IPS DF 4.7 (cell line): ENCODE results near the gene JPT1.
A peak's percentile ranks its signal among the peaks of the same experiment; 100 is the strongest.
"Not testable (repeated sequence)": the region's sequence is repeated elsewhere in the genome, so short reads cannot be mapped to it uniquely, and the experiment has no call there.

Experiments used
- DNase-seq: peaks from one replicate; pipeline ENCODE4 v3.0.0-alpha.2; 2013; ENCODE audit warnings: low spot score; ENCODE audit errors: extremely low read depth

The JPT1 gene, protein sequence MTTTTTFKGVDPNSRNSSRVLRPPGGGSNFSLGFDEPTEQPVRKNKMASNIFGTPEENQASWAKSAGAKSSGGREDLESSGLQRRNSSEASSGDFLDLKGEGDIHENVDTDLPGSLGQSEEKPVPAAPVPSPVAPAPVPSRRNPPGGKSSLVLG

DNA sequence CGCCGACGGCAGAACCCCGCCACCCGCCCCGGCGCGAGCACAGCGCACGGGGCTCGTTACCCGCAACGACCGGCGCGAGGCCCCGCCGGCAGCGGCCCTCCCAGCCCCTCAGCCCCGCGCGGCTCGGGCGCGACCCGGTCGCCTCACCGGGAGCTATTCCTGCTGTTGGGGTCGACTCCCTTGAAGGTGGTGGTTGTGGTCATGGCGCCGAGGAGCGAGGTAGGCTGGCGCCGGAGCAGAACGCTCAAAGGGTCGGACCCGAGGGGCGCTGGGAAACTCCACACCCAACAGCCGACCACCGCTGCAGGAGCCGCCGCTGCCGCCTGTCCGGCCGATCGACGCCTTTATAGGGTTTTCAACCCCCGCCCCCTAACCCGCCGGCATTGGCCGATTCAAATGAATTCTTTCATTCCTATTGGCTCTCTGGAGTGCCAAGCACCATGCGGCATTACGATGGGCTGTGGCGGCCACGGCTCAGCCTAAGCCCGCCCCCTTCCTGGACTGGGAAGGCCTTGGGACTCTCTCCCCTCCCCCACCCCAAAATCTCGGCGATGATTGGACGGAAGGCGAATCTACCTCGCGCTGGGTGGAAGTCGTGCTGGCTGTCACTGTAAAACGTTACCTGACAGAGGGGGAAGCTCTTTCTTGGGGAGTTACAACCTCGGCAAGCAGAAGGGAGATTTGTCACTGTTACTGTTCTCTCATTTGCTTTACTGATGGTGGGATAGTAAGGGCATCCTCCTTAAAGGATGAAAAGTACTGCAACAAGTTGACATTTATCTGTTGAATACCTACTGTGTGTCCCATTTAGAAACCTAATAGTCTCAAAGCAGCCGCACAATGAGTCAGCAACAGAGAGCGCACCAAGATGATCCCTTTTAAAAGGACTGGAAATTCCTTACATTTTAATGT is at the start of gene JPT1:
JPT1 (minus strand) TSS at position 318 of the 912 bp plus-strand sequence; CDS start at position 203, 115 bp downstream.
- DNase-seq = peak; percentile 95

DNA sequence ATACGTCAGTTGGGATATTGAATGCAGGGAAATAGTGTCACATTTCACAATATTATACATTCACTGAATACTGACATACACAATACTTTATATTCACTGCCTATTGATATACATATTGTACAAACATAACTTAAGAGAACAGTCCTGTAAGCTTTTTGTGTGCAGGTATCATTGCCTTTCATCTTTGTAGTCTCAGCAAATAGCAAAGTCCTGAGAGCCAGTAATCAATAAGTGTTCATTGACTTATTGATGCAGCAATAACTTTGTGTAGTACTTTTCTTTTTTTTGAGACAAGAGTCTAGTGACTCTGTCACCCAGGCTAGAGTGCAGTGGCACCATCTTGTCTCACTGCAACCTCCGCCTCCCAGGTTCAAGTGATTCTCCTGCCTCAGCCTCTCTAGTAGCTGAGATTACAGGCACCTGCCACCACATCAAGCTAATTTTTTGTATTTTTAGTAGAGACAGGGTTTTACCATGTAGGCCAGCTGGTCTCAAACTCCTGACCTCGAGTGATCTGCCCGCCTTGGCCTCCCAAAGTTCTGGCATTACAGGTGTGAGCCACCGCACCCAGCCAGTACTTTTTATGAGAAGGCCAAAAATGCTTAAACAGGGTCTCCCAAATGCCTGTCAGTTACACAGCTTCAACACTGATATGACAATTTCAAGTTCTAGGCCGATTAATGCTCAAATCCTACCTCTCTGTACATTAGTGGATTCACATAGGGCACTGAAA is 45.7 kb upstream of the JPT1 start:
- no peak for DNase-seq

DNA sequence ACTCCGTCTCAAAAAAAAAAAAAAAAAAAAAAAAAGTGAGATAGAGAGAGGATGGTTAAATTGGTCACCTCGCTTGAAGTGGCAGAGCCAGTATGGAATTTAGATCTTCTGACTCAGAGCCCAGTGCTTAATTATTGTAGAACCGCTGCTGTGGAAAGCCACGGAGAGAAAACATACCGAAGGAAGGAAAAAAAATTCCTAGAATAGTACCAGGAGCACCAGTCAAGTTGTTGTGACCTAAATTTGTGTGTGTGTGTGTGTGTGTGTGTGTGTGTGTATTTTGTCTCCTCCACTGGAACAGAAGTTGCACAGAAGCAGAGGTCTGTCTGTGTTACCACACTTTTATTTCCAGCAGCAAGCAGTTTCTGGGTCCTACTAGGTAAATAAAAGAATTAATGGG is 40.6 kb upstream of the JPT1 start:
- no peak for DNase-seq

DNA sequence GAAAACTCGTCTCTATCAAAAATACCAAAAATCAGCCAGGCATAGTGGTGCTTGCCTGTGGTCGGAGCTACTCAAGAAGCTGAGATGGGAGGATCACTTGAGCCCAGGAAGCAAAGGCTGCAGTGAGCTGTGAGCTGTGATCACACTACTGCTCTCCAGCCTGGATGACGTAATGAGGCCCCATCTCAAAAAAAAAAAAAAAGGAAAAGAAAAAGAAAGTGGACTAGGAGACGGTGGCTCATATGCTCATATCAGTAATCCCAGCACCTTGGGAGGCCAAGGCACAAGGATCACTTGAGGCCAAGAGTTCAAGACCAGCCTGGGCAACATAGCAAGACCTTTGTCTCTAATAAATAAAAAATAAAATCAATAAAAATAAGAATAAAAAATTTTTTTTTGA is 37.3 kb upstream of the JPT1 start:
- DNase-seq = no peak

DNA sequence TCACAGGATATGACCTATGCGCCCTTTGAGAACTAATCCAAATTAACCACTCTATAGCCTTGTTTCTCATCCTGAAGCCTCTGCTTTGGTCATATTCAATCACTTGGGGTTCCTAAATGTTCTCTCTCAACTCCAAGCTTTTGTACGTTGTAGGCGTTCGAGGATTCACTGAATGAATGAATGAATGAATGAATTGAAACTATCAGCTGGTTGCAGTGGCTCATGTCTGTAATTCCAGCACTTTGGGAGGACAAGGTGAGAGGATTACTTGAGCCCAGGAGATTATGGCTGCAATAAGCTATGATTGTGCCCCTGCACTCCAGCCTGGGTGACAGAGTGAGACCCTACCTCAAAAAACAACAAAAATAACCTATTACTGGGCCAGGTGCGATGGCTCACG is 34.3 kb upstream of the JPT1 start:
- DNase-seq = no peak

DNA sequence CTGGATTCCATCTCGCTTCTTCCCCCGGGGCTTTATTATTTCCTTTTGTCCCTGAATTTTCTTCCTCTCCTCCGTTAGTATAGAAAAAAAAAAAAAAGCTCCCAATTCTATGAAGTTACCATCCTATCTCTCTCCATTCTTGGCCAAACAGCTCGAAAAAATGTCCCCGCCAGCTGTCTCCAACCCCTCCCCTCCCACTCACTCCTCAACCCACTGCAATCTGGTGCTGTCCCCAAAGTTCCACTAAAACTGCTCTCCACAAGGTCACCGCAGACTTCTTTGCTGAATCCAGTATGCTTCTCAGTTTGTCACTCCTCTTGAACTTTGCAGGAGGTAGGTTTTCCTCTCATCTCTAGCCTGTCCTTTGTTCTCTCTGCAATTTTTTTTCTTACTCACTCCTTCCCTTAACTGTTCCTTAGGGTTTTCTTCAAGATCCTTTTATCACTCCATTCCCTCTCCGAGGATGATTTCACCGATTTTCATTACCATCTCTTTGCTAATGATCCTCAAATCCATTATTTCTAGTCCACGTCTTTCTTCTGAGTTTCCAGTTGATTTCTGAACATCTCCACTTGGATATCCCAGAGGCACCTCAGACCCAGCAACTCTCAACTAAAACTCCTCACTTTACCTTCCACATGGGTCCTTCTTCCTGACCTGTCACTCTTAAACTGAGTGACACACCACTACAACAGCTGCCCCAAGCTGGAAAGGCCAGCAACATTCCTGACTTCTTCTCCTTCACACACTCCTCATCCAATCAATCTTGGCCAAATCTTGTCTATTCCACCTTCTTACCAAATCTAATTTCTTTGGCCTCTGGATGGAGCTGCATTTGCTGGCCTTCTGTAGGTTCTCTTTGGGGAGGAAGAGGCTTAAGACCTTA is 29.9 kb upstream of the JPT1 start:
- no peak for DNase-seq

DNA sequence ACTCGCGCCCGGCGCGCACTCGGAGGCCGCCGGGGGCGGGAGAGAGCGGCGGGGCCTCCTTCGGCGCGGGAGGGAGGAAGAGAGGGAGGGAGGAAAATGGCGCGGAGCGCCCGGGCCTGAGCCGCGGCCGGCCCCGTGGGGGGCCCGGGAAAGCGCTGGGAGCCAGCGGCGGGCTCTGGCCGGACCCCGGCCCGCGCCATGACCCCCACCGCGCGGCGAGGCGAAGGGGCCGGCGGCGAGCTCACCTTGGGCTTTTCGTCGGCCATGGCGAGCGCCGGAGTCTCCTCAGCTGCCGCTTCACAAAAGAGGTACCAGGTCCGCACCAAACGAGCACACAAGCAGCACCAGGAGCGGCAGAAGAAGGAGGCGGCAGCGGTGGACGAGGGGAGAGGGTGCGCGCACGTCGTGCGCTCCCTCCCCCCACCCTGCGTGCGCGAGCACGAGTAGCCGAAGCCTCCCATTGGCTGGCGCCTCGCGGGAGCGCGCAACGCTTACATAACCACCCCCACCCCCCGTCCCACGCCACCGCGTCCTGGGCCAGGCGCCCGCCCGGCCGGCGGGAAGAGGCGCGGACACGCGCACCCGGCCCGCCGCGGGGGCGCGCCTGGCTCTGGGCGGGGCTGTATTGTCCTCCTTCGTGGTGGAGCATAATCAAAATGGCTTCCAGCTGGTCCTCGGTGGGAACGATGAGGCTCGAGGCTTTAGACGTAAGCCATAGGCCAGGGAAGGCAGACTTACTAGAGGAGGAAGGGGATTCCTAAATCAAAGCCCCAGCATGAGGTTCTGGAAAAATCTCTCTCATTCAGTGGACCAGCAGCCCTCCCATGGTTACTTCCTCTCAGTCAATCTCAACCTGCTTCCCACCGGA is 28.5 kb upstream of the JPT1 start, which contains the start of gene SUMO2:
SUMO2 (minus strand) TSS at position 391 of the 868 bp plus-strand sequence; CDS start at position 266, 125 bp downstream.
- DNase-seq = no peak

DNA sequence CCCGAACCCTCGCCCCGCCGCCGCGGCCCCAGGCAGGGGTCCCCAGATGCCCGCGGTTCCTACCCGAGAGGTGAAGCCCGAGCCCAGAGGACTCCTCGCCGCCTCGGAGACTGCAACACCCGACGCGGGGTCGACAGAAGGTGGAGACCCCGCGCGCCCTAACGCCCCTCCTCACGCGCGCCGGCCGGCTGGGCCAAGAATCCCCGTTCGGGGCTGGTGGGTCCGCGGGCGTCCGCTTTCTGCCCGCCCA is 27.9 kb upstream of the JPT1 start:
- DNase-seq = no peak

DNA sequence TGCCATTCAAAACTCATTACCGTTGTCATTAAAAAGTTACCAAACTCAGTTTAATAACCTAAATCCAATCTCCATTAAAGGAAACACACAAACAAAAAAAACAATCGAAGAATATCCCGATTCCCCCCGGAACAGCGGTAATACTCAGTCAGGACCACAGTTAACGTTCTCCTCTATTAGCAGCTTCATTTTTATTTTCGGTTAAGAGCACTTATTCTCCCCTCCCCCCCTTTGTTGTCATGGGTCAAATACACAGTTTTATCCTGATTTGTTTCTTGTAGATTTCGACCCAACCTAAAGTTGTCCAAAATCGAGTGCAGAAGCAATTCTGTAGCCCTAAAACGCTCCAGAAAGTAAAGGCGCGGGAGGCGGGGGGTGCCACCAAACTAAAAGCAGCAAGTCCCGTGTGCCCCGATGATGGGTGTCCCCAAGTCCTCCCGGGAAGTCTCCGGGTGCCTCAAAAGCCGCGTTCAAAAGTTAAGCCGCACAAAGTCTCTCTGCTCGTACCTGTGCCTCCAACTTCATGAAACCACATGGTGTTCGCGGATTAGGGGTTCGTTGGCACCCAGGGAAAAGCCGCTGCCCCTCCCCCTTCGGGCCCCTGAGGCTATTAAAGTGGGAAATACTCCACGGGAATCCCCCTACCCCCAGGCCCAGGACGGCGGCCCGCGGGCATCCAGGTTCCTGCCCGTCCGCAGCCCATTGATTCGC is 27.5 kb upstream of the JPT1 start:
- no peak for DNase-seq

DNA sequence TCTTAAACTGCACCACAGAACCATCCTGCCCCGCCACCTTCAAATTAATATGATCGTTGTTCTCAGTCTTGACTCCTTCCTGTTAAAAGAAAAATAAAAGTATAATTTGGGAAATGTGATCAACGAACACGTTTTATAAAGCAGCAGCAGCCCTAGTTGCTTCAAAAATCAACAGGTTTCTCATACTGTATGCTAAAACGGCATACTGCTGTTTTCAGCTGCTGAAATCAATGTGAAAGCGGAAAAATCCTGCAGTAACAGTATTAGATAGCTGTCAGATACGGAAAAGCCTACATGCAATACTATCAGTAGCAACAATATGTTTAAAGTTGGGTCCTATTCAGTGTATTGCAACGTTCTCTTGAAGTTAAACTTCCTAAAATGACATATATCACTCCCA is 26.8 kb upstream of the JPT1 start:
- no peak for DNase-seq

DNA sequence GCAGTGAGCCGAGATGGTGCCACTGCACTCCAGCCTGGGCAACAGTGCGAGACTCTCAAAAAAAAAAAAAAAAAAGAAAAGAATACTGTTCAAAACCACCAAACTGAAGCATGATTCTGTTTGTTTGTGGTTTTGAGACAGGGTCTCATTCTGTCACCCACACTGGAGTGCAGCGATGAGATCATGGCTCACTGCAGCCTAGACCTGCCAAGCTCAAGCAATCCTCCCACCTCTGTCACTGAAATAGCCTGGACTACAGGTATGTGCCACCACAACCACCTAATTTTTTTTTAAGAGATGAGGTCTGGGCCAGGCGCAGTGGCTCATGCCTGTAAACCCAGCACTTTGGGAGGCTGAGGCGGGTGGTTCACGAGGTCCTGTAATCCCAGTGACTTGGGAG is 24.1 kb upstream of the JPT1 start:
- DNase-seq = no peak

DNA sequence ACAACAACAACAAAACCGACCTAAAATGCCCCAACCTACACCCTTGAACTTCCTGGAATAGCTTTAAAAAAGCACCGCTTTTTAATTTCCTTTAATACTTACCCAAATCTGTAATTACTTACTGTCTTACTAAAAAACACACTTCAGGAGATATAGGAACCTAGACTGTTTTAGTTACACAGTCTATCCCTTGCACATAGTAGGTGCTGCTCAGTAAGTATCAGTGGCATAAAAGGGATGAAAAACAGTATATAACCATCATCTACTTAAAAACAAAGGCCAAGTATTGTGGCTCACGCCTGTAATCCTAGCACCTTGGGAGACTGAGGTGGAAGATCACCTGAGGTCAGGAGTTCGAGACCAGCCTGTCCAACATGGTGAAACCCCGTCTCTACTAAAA is 22.3 kb upstream of the JPT1 start:
- no peak for DNase-seq

DNA sequence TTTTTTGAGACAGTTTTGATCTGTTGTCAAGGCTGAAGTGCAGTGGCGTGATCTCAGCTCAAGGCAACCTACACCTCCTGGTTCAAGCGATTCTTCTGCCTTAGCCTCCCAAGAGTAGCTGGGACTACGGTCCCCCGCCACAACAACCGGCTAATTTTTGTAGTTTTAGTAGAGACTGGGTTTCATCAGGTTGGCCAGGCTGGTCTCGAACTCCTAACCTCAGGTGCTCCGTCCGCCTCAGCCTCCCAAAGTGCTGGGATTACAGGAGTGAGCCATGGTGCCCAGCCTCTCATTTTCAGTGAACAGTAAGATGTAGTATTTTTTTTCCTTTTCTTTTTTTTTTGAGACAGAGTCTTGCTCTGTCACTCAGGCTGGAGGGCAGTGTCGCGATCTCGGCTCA is 20.7 kb upstream of the JPT1 start:
- no peak for DNase-seq

DNA sequence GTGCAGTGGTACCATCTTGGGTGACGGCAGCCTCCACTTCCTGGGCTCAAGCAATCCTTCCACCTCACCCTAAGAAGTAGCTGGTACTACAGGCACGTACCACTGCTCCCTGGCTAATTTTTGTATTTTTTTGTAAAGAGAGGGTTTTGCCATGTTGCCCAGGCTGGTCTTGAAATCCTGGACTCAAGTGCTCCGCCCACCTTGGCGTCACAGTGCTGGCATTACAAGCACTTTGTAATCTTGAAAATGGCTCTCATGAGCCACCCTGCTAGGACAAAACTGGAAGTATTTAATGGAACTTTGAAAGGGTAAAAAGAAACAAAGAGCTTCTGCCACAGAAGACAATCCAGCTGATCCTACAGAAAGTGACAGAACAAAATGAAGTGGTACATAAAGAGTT is 19.2 kb upstream of the JPT1 start:
- DNase-seq = no peak

DNA sequence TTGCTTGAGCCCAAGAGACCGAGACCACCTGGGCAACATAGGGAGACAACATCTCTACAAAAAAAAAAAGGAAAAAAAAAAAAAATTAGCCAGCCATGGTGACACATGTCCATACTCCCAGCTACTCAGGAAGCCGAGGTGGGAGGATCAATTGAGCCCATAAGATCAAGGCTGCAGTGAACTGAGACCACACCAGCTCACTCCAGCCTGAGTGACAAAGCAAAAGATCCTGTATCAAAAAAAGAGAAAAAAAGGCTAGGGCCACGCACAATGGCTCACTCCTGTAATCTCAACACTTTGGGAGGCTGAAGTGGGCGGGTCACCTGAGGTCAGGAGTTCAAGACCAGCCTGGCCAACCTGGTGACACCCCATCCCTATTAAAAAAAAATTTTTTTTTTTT is 14.7 kb upstream of the JPT1 start:
- DNase-seq = no peak

DNA sequence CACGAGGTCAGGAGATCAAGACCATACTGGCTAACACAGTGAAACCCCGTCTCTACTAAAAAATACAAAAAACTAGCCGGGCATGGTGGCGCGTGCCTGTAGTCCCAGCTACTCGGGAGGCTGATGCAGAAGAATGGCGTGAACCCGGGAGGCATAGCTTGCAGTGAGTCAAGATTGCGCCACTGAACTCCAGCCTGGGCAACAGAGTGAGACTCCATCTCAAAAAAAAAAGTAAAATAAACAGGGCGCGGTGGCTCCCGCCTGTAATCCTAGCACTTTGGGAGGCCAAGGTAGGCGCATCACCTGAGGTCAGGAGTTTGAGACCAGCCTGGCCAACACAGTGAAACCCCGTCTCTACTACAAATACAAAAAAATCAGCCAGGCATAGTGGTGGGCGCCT is 10.3 kb upstream of the JPT1 start:
- DNase-seq = not testable (repeated sequence)

DNA sequence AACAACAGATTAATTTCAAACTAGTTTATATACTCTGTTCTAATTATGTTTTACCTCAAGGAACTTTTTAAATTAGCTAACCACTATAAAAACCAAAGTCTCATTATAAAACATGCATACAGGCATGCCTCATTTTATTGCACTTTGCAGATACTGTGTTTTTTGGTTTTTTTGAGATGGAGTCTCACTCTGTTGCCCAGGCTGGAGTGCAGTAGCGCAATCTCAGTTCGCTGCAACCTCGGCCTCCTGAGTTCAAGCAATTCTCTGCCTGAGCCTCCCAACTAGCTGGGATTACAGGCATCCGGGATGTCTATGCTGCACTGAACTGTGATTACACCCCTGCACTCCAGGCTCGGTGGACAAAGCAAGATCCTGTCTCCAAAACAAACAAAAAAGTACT is 8.8 kb upstream of the JPT1 start:
- no peak for DNase-seq

DNA sequence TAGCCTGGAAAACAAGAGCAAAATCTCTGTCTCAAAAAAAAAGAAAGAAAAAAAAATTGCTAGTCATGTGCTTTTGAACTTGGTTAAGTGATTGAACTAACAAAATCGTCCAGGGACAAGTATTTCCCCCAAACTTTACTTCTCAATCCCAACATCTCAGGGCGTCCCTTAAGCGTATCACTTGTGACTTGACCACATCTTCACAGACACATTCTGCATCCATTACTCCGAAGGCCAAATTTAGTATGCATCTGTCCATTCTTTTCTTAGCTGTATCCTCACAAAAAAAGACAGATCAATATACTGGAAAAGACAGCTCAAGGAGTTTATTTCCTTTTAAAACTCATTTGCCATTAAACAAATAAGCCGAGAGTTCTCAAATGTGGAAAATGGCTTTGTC is 5.9 kb upstream of the JPT1 start:
- no peak for DNase-seq

DNA sequence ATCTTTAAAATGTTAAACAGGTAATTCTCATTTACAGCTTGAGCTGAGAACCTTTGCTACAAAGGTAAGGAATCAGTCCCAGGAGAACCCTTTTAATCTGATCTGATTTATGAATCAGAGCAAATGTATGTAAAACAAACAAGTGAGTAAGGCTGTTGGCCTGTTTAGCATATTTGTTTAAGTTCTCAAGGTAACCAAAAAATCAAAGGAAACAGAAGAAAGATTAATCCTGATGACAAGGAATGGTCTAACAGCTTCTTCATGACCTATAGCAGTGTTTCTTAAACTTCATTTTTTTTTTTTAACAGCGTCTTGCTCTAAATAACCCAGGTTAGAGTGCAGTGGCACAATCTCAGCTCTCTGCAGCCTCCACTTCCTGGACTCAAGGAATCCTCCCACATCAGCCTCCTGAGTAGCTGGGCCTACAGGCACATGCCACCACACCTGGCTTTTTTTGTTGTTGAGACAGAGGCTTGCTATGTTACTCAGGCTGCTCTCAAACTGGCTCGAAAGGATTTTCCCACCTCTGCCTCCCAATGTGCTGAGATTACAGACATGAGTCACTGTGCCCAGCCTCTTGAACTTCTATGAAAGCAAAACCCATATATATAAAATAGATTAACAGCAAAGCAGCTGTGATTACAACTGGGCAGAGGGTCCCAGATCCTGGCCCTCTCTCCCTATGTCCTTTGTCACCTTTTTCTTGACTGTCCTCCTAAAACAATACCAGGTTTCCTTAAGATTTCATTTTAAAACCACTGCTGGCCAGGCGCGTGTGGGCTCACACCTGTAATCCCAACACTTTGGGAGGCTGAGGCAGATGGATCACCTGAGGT is 5.1 kb upstream of the JPT1 start:
- no peak for DNase-seq
